ENCODE measurements around the gene TMEM184A. TPM values are rescaled to one million over a fixed set of nuclear protein-coding genes. Genes with fewer than 3 reads are reported as not detected.

TMEM184A gene
- total and polyA plus RNA-seq, 10 of the 15 experiments (the other 5 are each of a cell fraction or from before 2014, with no cell fraction given), result 0.04 to 0.15 TPM; not detected in 8

GRCh38 chr7:1592299-1592871 lies 36.4 kb upstream of the TMEM184A start:
- intact Hi-C loops (cut with micrococcal nuclease; ENCODE audit: unreplicated experiment), result no loop called here
- ATAC-seq, result no peak
- peaks cover 0 to 3% of the 10 kb centered on the region in 2 experiments; a peak in 2 of 4 replicates for H3K27me3 ChIP-seq (replicated peaks in 1 of 2; ENCODE audit: control insufficient read depth in 2 of 2, insufficient read depth in 2 of 2, low read length in 1 of 2)
- no peak for FAIRE-seq
- no peak overlapping the region for H2AFZ ChIP-seq (ENCODE audit: control insufficient read depth, low read depth, low read length)
- no peaks in the 10 kb centered on the region for H4K20me1 ChIP-seq (ENCODE audit: control insufficient read depth, insufficient read depth)
- H3K4me1 ChIP-seq (ENCODE audit: control insufficient read depth, insufficient read depth, low read length), result no peaks in the 10 kb centered on the region
- DNase-seq (ENCODE audit: low read depth, low spot score), result no peak
- ChIA-PET SMC1A (ENCODE audit: uncharacterized antibody, unreplicated experiment) (no interaction called here), POLR2A (no interaction called here), CTCF (interaction anchor here (0.7 to 1.4 kb wide), 4 partner anchors 8 to 755 kb away, joined by 3 read pairs; no protein-coding TSS in a partner anchor), RAD21 (ENCODE audit: unreplicated experiment) (no interaction called here)
- in situ Hi-C loops (cut with MboI), result no loop called here
- no peaks in the 10 kb centered on the region for H3K79me2 ChIP-seq (ENCODE audit: control insufficient read depth, insufficient read depth, low read length)
- H3K4me3 ChIP-seq, result no peak overlapping the region
- H3K9ac ChIP-seq (ENCODE audit: control insufficient read depth, insufficient read depth, low read length), result no peak overlapping the region
- 3% methylated on average over 19 of the region's 20 CpGs for WGBS (ENCODE audit: insufficient coverage, insufficient replicate concordance, low lambda C conversion rate, missing lambda C conversion rate)
- no peak for TF ChIP-seq FOXM1 (IDR thresholded peaks at IDR 0.05; ENCODE audit: low read depth, low read length)
- no peak for TF ChIP-seq JUNB (IDR thresholded peaks at IDR 0.05)
- no peak for TF ChIP-seq ZZZ3 (IDR thresholded peaks at IDR 0.05; ENCODE audit: control insufficient read depth, insufficient read length, low read depth)
- TF ChIP-seq HDAC6 (IDR thresholded peaks at IDR 0.05; ENCODE audit: unreplicated experiment), result no peak
- TF ChIP-seq CHD4 (IDR thresholded peaks at IDR 0.05), result no peak
- no peak for TF ChIP-seq ESRRA (IDR thresholded peaks at IDR 0.05; ENCODE audit: low read length)
- H3K9me3 ChIP-seq (replicated peaks; ENCODE audit: control insufficient read depth, insufficient read depth, low read length), result peaks cover 2% of the 10 kb centered on the region; the same call in 1 of the 3 replicates
- no peak overlapping the region for H3K27ac ChIP-seq (ENCODE audit: control insufficient read depth, insufficient read depth)
- no peaks in the 10 kb centered on the region for H3K36me3 ChIP-seq (ENCODE audit: control insufficient read depth in 2 of 2, insufficient read depth in 2 of 2, low read length in 1 of 2)
- BruUV-seq (replicated peaks), result no TSS peak
- no peak overlapping the region for H3K4me2 ChIP-seq (ENCODE audit: control insufficient read depth, insufficient read depth)

DNA sequence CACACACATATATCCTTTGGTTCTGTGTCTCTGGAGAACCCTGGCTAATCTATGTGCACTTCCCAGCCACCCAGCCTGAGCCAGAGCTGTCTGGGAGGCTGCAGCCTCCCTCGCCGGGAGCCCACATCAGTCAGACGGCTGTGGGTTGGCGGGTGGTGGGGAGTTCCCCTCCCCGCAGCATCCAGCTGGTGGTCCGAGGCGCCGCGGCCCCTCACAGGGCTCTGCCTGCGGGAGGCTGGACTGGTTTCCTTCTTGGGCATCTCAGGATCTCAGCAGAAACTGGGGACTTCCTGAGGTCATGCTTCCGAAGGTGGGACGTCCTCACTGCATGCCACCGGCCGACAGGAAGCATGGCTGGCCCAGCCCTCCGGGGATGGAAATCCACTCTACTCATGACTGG lies 35.9 kb upstream of the TMEM184A start:
- H3K27ac ChIP-seq (ENCODE audit: control insufficient read depth, insufficient read depth), result no peak overlapping the region
- WGBS (ENCODE audit: insufficient coverage, insufficient replicate concordance, low lambda C conversion rate, missing lambda C conversion rate), result 4% methylated on average over 15 of the region's 15 CpGs
- H3K79me2 ChIP-seq (ENCODE audit: control insufficient read depth, insufficient read depth, low read length), result no peaks in the 10 kb centered on the region
- H3K9me3 ChIP-seq (replicated peaks; ENCODE audit: control insufficient read depth, insufficient read depth, low read length), result peaks cover 2% of the 10 kb centered on the region; the same call in 1 of the 3 replicates
- H3K36me3 ChIP-seq (ENCODE audit: control insufficient read depth in 2 of 2, insufficient read depth in 2 of 2, low read length in 1 of 2), result no peaks in the 10 kb centered on the region
- no peak overlapping the region for H3K4me3 ChIP-seq
- ChIA-PET SMC1A (ENCODE audit: uncharacterized antibody, unreplicated experiment) (no interaction called here), CTCF (interaction anchor here (0.8 to 1.1 kb wide), 2 partner anchors 754 to 756 kb away, joined by 3 read pairs; no protein-coding TSS in a partner anchor), RAD21 (ENCODE audit: unreplicated experiment) (no interaction called here), POLR2A (interaction anchor here (0.6 kb wide), 1 partner anchor 9 kb away, joined by 6 read pairs; no protein-coding TSS in a partner anchor)
- no peaks in the 10 kb centered on the region for H4K20me1 ChIP-seq (ENCODE audit: control insufficient read depth, insufficient read depth)
- no peak overlapping the region for H2AFZ ChIP-seq (ENCODE audit: control insufficient read depth, low read depth, low read length)
- H3K9ac ChIP-seq (ENCODE audit: control insufficient read depth, insufficient read depth, low read length), result no peak overlapping the region
- FAIRE-seq, result no peak
- peaks cover 0 to 3% of the 10 kb centered on the region in 2 experiments; a peak in 2 of 4 replicates for H3K27me3 ChIP-seq (replicated peaks in 1 of 2; ENCODE audit: control insufficient read depth in 2 of 2, insufficient read depth in 2 of 2, low read length in 1 of 2)
- peak; percentile 16; the same call in 1 of the 3 replicates for ATAC-seq
- BruUV-seq (replicated peaks), result no TSS peak
- intact Hi-C loops (cut with micrococcal nuclease; ENCODE audit: unreplicated experiment) (no loop called here), in situ Hi-C loops (cut with MboI) (no loop called here)
- H3K4me1 ChIP-seq (ENCODE audit: control insufficient read depth, insufficient read depth, low read length), result no peaks in the 10 kb centered on the region
- H3K4me2 ChIP-seq (ENCODE audit: control insufficient read depth, insufficient read depth), result no peak overlapping the region
- no peak for DNase-seq (ENCODE audit: low read depth, low spot score)
- TF ChIP-seq NFXL1 (IDR thresholded peaks at IDR 0.05; ENCODE audit: borderline replicate concordance) (no peak), ZBTB40 (IDR thresholded peaks at IDR 0.05; ENCODE audit: borderline replicate concordance) (no peak)

Measured in GM12878 (cell line).